Gastrocnemius medialis (tissue), 4 donors: ENCODE measurements around the gene BMPER. TPM values are rescaled to one million over a fixed set of nuclear protein-coding genes. Genes with fewer than 3 reads are reported as not detected.

Source experiments
- ATAC-seq, 2 donors: fragments of 150-250 bp; one replicate each; pipeline ENCODE4 v1.9.1; 2016
- DNase-seq, 2 donors: peaks; one replicate each; pipeline ENCODE4 v3.0.0-alpha.2; 2019
- H3K27ac ChIP-seq, 4 donors: fragments of 200-600 bp; sonication (generic); 1 replicate in 1 of 4; 2 replicates in 3 of 4; pipeline ENCODE4 v1.5.1; 2016 to 2018; ENCODE audit warnings: mild to moderate bottlenecking in 2 of 4, moderate library complexity in 1 of 4
- H3K27me3 ChIP-seq, 3 donors: fragments of 200-600 bp; sonication (generic) in 2 of 3; 1 replicate in 1 of 3; 2 replicates in 2 of 3; pipeline versions ENCODE4 v1.5.1 to v1.6.0; 2016 to 2019; ENCODE audit warnings: mild to moderate bottlenecking in 1 of 3, moderate library complexity in 1 of 3
- H3K36me3 ChIP-seq, 2 donors: fragments of 200-600 bp; sonication (generic) in 1 of 2; one replicate each; pipeline ENCODE4 v1.5.1; 2017 to 2018
- H3K4me1 ChIP-seq, 2 donors: fragments of 200-600 bp; sonication (generic) in 1 of 2; one replicate each; pipeline ENCODE4 v1.5.1; 2016 to 2017; ENCODE audit warnings: mild to moderate bottlenecking in 2 of 2
- H3K4me3 ChIP-seq, 4 donors: fragments of 200-600 bp; sonication (generic) in 3 of 4; 1 replicate in 1 of 4; 2 replicates in 3 of 4; pipeline ENCODE4 v1.5.1; 2016 to 2019; ENCODE audit warnings: mild to moderate bottlenecking in 2 of 4
- H3K9me3 ChIP-seq, 3 donors: fragments of 200-600 bp; sonication (generic) in 2 of 3; 1 replicate in 1 of 3; 2 replicates in 2 of 3; pipeline ENCODE4 v1.5.1; 2016 to 2019
- CTCF ChIP-seq, 5 experiments: fragments of 450-650 bp in 3 of 5; fragments of 200-600 bp in 2 of 5; sonication (generic) in 2 of 5; IDR thresholded peaks in 4 of 5; conservative IDR thresholded peaks in 1 of 5; 1 replicate in 4 of 5; 2 replicates in 1 of 5; pipeline ENCODE4 v1.5.1; 2016 to 2019; ENCODE audit warnings: antibody characterized with exemption in 5 of 5, mild to moderate bottlenecking in 3 of 5, moderate library complexity in 3 of 5
- POLR2A ChIP-seq, 2 donors: fragments of 450-650 bp; IDR thresholded peaks; one replicate each; pipeline ENCODE4 v1.6.1; 2017; ENCODE audit warnings: antibody characterized with exemption in 2 of 2, mild to moderate bottlenecking in 2 of 2, moderate library complexity in 2 of 2
- in situ Hi-C, 4 donors: fragments of 200-750 bp; cut with MboI; loops; one replicate each; pipeline versions ENCODE4 v1.15.0 to v1.8.0; 2017; ENCODE audit warnings: low sequenced_read_pairs in 4 of 4
- intact Hi-C: fragments of 100-400 bp; cut with DNase I; formaldehyde crosslinking; loops from one replicate; pipeline ENCODE4 v1.15.1; 2023; ENCODE audit warnings: low total_unique reads
- total RNA-seq, 4 donors: library from RNA; depleted of rRNA; stranded (reverse); fragments of >200 nt; gene quantifications; one replicate each; pipeline versions ENCODE4 v1.1.0 to v1.2.3, GENCODE V29; 2016

Gene BMPER
- total RNA-seq, 4 donors from 2014 or later = 1.7 to 11.0 (median 4.5) TPM

GRCh38 chr7:34031156-34031555 lies 125.8 kb downstream of the BMPER start:
- in situ Hi-C loops = no loop called here
- no peak for TF ChIP-seq POLR2A (IDR thresholded peaks at IDR 0.05)
- TF ChIP-seq CTCF (IDR thresholded peaks at IDR 0.05 in 4 of 5, conservative IDR thresholded peaks at IDR 0.05 in 1 of 5) = no peak
- Histone ChIP-seq H3K27ac (no peak overlapping the region), H3K9me3 (no peaks in the 10 kb centered on the region), H3K4me3 (no peak overlapping the region), H3K27me3 (no peaks in the 10 kb centered on the region), H3K36me3 (no peaks in the 10 kb centered on the region), H3K4me1 (no peaks in the 10 kb centered on the region)
- intact Hi-C loops = no loop called here
- DNase-seq (no peak), ATAC-seq (no peak)

- in situ Hi-C loops = no loop called here
- H3K9me3 ChIP-seq = no peaks in the 10 kb centered on the region
- no peak for TF ChIP-seq CTCF (IDR thresholded peaks at IDR 0.05 in 4 of 5, conservative IDR thresholded peaks at IDR 0.05 in 1 of 5)
- TF ChIP-seq POLR2A (IDR thresholded peaks at IDR 0.05) = no peak
Observed at GRCh38 chr7:34034728-34035127, 129.4 kb downstream of the BMPER start.

GRCh38 chr7:34036051-34036920 lies 130.9 kb downstream of the BMPER start:
- ATAC-seq = no peak
- no peaks in the 10 kb centered on the region for H3K9me3 ChIP-seq
- DNase-seq = no peak
- no peaks in the 10 kb centered on the region for H3K36me3 ChIP-seq
- H3K27me3 ChIP-seq = no peaks in the 10 kb centered on the region
- no peak overlapping the region for H3K4me3 ChIP-seq
- no peak for TF ChIP-seq CTCF (IDR thresholded peaks at IDR 0.05 in 4 of 5, conservative IDR thresholded peaks at IDR 0.05 in 1 of 5)
- no peak for TF ChIP-seq POLR2A (IDR thresholded peaks at IDR 0.05)
- H3K27ac ChIP-seq = no peak overlapping the region
- in situ Hi-C loops (no loop called here), intact Hi-C loops (no loop called here)
- H3K4me1 ChIP-seq = no peaks in the 10 kb centered on the region

More at GRCh38 chr7:34034728-34035127, 129.4 kb downstream of the BMPER start:
- no peaks in the 10 kb centered on the region for H3K36me3 ChIP-seq
- H3K4me3 ChIP-seq = no peak overlapping the region
- no peak for ATAC-seq
- intact Hi-C loops = no loop called here
- H3K27me3 ChIP-seq = no peaks in the 10 kb centered on the region
- no peak overlapping the region for H3K27ac ChIP-seq
- DNase-seq = no peak
- H3K4me1 ChIP-seq = no peaks in the 10 kb centered on the region

- H3K4me3 ChIP-seq = no peak overlapping the region
- no peaks in the 10 kb centered on the region for H3K27me3 ChIP-seq
- ATAC-seq (no peak), DNase-seq (no peak)
- intact Hi-C loops (no loop called here), in situ Hi-C loops (no loop called here)
- no peak overlapping the region for H3K27ac ChIP-seq
- H3K4me1 ChIP-seq = no peaks in the 10 kb centered on the region
- no peaks in the 10 kb centered on the region for H3K36me3 ChIP-seq
- H3K9me3 ChIP-seq = no peaks in the 10 kb centered on the region
- no peak for TF ChIP-seq POLR2A (IDR thresholded peaks at IDR 0.05)
- TF ChIP-seq CTCF (IDR thresholded peaks at IDR 0.05 in 4 of 5, conservative IDR thresholded peaks at IDR 0.05 in 1 of 5) = no peak
Observed at GRCh38 chr7:34036972-34037792, 131.8 kb downstream of the BMPER start.
